ENCODE measurements around the gene MTA3.

MTA3 gene

GRCh38 chr2:42547446-42548295, 20.8 kb upstream of the MTA3 start:
- Histone ChIP-seq H3K4me1 (no peaks in the 10 kb centered on the region), H3K4me3 (no peak overlapping the region), H3K36me3 (no peaks in the 10 kb centered on the region), H3K9me3 (no peaks in the 10 kb centered on the region), H3K27me3 (no peaks in the 10 kb centered on the region), H3K27ac (no peak overlapping the region)
- intact Hi-C loops (cut with DNase I; ENCODE audit: low total_unique reads): no loop called here
- DNase-seq: no peak
- TF ChIP-seq CTCF (IDR thresholded peaks at IDR 0.05): no peak

GRCh38 chr2:42550870-42551269, 17.6 kb upstream of the MTA3 start:
- Histone ChIP-seq H3K4me3 (no peak overlapping the region), H3K27me3 (no peaks in the 10 kb centered on the region), H3K4me1 (no peaks in the 10 kb centered on the region), H3K36me3 (no peaks in the 10 kb centered on the region), H3K9me3 (no peaks in the 10 kb centered on the region), H3K27ac (no peak overlapping the region)
- intact Hi-C loops (cut with DNase I; ENCODE audit: low total_unique reads): no loop called here
- DNase-seq: no peak
- TF ChIP-seq CTCF (IDR thresholded peaks at IDR 0.05): no peak

- Histone ChIP-seq H3K27ac (no peak overlapping the region), H3K27me3 (no peaks in the 10 kb centered on the region), H3K36me3 (no peaks in the 10 kb centered on the region), H3K9me3 (no peaks in the 10 kb centered on the region), H3K4me1 (no peaks in the 10 kb centered on the region), H3K4me3 (no peak overlapping the region)
- TF ChIP-seq CTCF (IDR thresholded peaks at IDR 0.05): no peak
- DNase-seq: no peak
- intact Hi-C loops (cut with DNase I; ENCODE audit: low total_unique reads): no loop called here
Observed at GRCh38 chr2:42554392-42554791, 14.0 kb upstream of the MTA3 start.

- DNase-seq: no peak
- Histone ChIP-seq H3K4me1 (no peaks in the 10 kb centered on the region), H3K27ac (no peak overlapping the region), H3K27me3 (no peaks in the 10 kb centered on the region), H3K9me3 (no peaks in the 10 kb centered on the region), H3K36me3 (no peaks in the 10 kb centered on the region), H3K4me3 (no peak overlapping the region)
- intact Hi-C loops (cut with DNase I; ENCODE audit: low total_unique reads): no loop called here
- no peak for TF ChIP-seq CTCF (IDR thresholded peaks at IDR 0.05)
Observed at GRCh38 chr2:42556315-42556890, 12.0 kb upstream of the MTA3 start.

- Histone ChIP-seq H3K27me3 (no peaks in the 10 kb centered on the region), H3K4me3 (no peak overlapping the region), H3K27ac (no peak overlapping the region), H3K4me1 (no peaks in the 10 kb centered on the region), H3K36me3 (no peaks in the 10 kb centered on the region), H3K9me3 (no peaks in the 10 kb centered on the region)
- intact Hi-C loops (cut with DNase I; ENCODE audit: low total_unique reads): no loop called here
- TF ChIP-seq CTCF (IDR thresholded peaks at IDR 0.05): no peak
- no peak for DNase-seq
Observed at GRCh38 chr2:42557306-42557705, 11.1 kb upstream of the MTA3 start.
